Right lobe of liver (tissue), 4 donors: ENCODE data around the gene ID3.

Source experiments
- CTCF ChIP-seq, 4 donors: fragments of 200-600 bp in 3 of 4; fragments of 450-650 bp in 1 of 4; IDR thresholded peaks; one replicate each; pipeline versions ENCODE4 v1.5.1 to v1.8.0; 2016 to 2022; ENCODE audit warnings: antibody characterized with exemption in 4 of 4, mild to moderate bottlenecking in 2 of 4
- POLR2A ChIP-seq: fragments of 450-650 bp; IDR thresholded peaks from one replicate; pipeline ENCODE4 v1.6.1; 2017; ENCODE audit warnings: antibody characterized with exemption, mild to moderate bottlenecking
- donor health status: DM: no; HTN: no; CAD: no.
- donor health status: DM: no; HTN: no; CAD: no.
- donor health status: DM: no; HTN: yes; CAD: no.

GRCh38 chr1:23561076-23561812 lies 1.9 kb upstream of the ID3 start:
- TF ChIP-seq CTCF (IDR thresholded peaks at IDR 0.05) = no peak
- no peak for TF ChIP-seq POLR2A
